Gastrocnemius medialis (tissue), 4 donors: ENCODE results near the gene C14orf132. TPM values are rescaled to one million over a fixed set of nuclear protein-coding genes. Genes with fewer than 3 reads are reported as not detected.

Experiments
- ATAC-seq, 2 donors: fragments of 150-250 bp; one replicate each; pipeline ENCODE4 v1.9.1; 2016
- DNase-seq, 2 donors: peaks; one replicate each; pipeline ENCODE4 v3.0.0-alpha.2; 2019
- H3K27ac ChIP-seq, 4 donors: fragments of 200-600 bp; sonication (generic); 1 replicate in 1 of 4; 2 replicates in 3 of 4; pipeline ENCODE4 v1.5.1; 2016 to 2018; ENCODE audit warnings: mild to moderate bottlenecking in 2 of 4, moderate library complexity in 1 of 4
- H3K27me3 ChIP-seq, 3 donors: fragments of 200-600 bp; sonication (generic) in 2 of 3; 1 replicate in 1 of 3; 2 replicates in 2 of 3; pipeline versions ENCODE4 v1.5.1 to v1.6.0; 2016 to 2019; ENCODE audit warnings: mild to moderate bottlenecking in 1 of 3, moderate library complexity in 1 of 3
- H3K36me3 ChIP-seq, 2 donors: fragments of 200-600 bp; sonication (generic) in 1 of 2; one replicate each; pipeline ENCODE4 v1.5.1; 2017 to 2018
- H3K4me1 ChIP-seq, 2 donors: fragments of 200-600 bp; sonication (generic) in 1 of 2; one replicate each; pipeline ENCODE4 v1.5.1; 2016 to 2017; ENCODE audit warnings: mild to moderate bottlenecking in 2 of 2
- H3K4me3 ChIP-seq, 4 donors: fragments of 200-600 bp; sonication (generic) in 3 of 4; 1 replicate in 1 of 4; 2 replicates in 3 of 4; pipeline ENCODE4 v1.5.1; 2016 to 2019; ENCODE audit warnings: mild to moderate bottlenecking in 2 of 4
- H3K9me3 ChIP-seq, 3 donors: fragments of 200-600 bp; sonication (generic) in 2 of 3; 1 replicate in 1 of 3; 2 replicates in 2 of 3; pipeline ENCODE4 v1.5.1; 2016 to 2019
- POLR2A ChIP-seq, 2 donors: fragments of 450-650 bp; IDR thresholded peaks; one replicate each; pipeline ENCODE4 v1.6.1; 2017; ENCODE audit warnings: antibody characterized with exemption in 2 of 2, mild to moderate bottlenecking in 2 of 2, moderate library complexity in 2 of 2
- in situ Hi-C, 4 donors: fragments of 200-750 bp; cut with MboI; loops; one replicate each; pipeline versions ENCODE4 v1.15.0 to v1.8.0; 2017; ENCODE audit warnings: low sequenced_read_pairs in 4 of 4
- intact Hi-C: fragments of 100-400 bp; cut with DNase I; formaldehyde crosslinking; loops from one replicate; pipeline ENCODE4 v1.15.1; 2023; ENCODE audit warnings: low total_unique reads
- total RNA-seq, 4 donors: library from RNA; depleted of rRNA; stranded (reverse); fragments of >200 nt; gene quantifications; one replicate each; pipeline versions ENCODE4 v1.1.0 to v1.2.3, GENCODE V29; 2016
- TF ChIP-seq, protein P1 (sequence below), 5 experiments: fragments of 450-650 bp in 3 of 5; fragments of 200-600 bp in 2 of 5; sonication (generic) in 2 of 5; IDR thresholded peaks in 4 of 5; conservative IDR thresholded peaks in 1 of 5; 1 replicate in 4 of 5; 2 replicates in 1 of 5; pipeline ENCODE4 v1.5.1; 2016 to 2019; ENCODE audit warnings: antibody characterized with exemption in 5 of 5, mild to moderate bottlenecking in 3 of 5, moderate library complexity in 3 of 5

The C14orf132 gene
- total RNA-seq, 4 donors from 2014 or later = 1.1 to 2.9 (median 1.5) TPM

DNA sequence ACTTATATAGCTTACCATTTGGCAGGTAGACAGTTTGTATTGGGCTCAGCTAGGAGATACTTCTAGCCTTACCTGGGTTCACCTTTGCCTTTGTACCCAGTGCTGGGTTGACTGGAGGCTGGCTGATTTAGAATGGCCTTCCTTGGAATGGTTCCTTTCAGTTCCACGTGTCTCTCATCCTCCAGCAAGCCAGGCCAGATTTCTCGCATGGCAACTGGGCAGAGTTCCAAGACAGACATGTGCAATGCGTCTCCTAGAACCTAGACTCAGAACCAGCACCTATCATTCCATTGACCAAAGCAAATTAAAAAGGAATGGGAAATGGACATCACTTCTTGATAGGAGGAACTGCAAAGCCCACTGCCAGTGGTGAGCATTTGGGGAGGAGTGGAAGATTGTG lies 86.4 kb downstream of the C14orf132 start:
- intact Hi-C loops (no loop called here), in situ Hi-C loops (no loop called here)
- ATAC-seq (no peak), DNase-seq (no peak)
- Histone ChIP-seq H3K36me3 (no peaks in the 10 kb centered on the region), H3K27ac (no peak overlapping the region), H3K27me3 (peaks cover 0 to 3% (median 0%) of the 10 kb centered on the region in 3 donors), H3K9me3 (no peaks in the 10 kb centered on the region), H3K4me3 (no peak overlapping the region), H3K4me1 (no peaks in the 10 kb centered on the region)
- TF ChIP-seq, protein P1, sequence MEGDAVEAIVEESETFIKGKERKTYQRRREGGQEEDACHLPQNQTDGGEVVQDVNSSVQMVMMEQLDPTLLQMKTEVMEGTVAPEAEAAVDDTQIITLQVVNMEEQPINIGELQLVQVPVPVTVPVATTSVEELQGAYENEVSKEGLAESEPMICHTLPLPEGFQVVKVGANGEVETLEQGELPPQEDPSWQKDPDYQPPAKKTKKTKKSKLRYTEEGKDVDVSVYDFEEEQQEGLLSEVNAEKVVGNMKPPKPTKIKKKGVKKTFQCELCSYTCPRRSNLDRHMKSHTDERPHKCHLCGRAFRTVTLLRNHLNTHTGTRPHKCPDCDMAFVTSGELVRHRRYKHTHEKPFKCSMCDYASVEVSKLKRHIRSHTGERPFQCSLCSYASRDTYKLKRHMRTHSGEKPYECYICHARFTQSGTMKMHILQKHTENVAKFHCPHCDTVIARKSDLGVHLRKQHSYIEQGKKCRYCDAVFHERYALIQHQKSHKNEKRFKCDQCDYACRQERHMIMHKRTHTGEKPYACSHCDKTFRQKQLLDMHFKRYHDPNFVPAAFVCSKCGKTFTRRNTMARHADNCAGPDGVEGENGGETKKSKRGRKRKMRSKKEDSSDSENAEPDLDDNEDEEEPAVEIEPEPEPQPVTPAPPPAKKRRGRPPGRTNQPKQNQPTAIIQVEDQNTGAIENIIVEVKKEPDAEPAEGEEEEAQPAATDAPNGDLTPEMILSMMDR (IDR thresholded peaks at IDR 0.05 in 4 of 5, conservative IDR thresholded peaks at IDR 0.05 in 1 of 5) = no peak
- TF ChIP-seq POLR2A (IDR thresholded peaks at IDR 0.05) = no peak

DNA sequence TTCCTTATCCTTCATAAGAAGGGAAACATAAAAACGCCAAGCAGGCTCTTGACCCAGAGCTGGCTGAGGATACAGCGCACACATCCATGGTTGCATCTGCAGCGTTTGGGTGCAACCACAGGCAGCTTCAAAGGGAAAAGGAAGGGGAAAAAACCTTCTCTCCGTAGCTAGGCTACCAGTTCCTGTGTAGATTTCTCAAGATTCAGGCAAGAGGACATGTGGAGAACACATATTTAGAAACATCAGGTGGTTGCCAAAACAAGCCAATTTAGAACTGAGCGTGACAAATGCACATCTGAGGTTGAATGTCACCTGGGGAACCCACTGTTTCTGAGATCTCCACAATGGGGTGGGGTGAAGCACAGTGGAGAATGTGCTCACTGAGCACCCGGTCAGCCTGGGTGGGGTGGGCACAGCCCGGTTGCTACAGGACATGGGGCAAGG lies 87.2 kb downstream of the C14orf132 start:
- no peak overlapping the region for H3K4me3 ChIP-seq
- TF ChIP-seq, protein P1 (IDR thresholded peaks at IDR 0.05 in 4 of 5, conservative IDR thresholded peaks at IDR 0.05 in 1 of 5) = no peak
- no peak for TF ChIP-seq POLR2A (IDR thresholded peaks at IDR 0.05)
- DNase-seq = no peak
- H3K36me3 ChIP-seq = no peaks in the 10 kb centered on the region
- no peaks in the 10 kb centered on the region for H3K9me3 ChIP-seq
- no peak overlapping the region for H3K27ac ChIP-seq
- H3K4me1 ChIP-seq = no peaks in the 10 kb centered on the region
- no peak for ATAC-seq
- H3K27me3 ChIP-seq = peaks cover 0 to 3% (median 0%) of the 10 kb centered on the region in 3 donors
- in situ Hi-C loops (no loop called here), intact Hi-C loops (no loop called here)

DNA sequence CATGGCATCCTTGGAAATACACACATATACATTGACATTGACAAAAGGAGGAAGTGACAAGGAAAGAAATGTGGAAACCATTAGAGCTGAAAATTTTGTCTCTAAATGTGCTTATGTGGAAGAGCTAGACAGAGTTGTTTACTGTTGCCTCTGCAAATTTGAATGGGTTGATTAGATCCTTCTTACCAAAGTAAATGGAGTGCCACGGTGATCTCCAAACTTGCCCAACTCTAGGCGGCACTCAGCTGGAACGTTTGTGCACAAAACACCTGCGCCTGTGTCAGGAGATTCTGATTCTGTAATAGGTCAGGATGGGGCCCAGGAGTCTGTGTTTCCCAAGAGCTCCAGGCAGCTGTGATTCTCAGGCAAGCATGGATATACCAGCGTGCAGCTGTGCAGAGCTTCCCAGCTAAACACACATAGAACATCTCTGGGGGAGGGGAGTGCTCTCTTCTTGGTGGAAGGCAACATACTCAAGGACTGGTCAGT lies 87.7 kb downstream of the C14orf132 start:
- ATAC-seq = no peak
- intact Hi-C loops = no loop called here
- H3K9me3 ChIP-seq = no peaks in the 10 kb centered on the region
- peaks cover 0 to 3% (median 0%) of the 10 kb centered on the region in 3 donors for H3K27me3 ChIP-seq
- no peak for DNase-seq
- in situ Hi-C loops = no loop called here
- H3K4me3 ChIP-seq = no peak overlapping the region
- TF ChIP-seq, protein P1 (IDR thresholded peaks at IDR 0.05 in 4 of 5, conservative IDR thresholded peaks at IDR 0.05 in 1 of 5) = no peak
- no peak for TF ChIP-seq POLR2A (IDR thresholded peaks at IDR 0.05)
- H3K36me3 ChIP-seq = no peaks in the 10 kb centered on the region
- H3K27ac ChIP-seq = no peak overlapping the region
- H3K4me1 ChIP-seq = no peaks in the 10 kb centered on the region

DNA sequence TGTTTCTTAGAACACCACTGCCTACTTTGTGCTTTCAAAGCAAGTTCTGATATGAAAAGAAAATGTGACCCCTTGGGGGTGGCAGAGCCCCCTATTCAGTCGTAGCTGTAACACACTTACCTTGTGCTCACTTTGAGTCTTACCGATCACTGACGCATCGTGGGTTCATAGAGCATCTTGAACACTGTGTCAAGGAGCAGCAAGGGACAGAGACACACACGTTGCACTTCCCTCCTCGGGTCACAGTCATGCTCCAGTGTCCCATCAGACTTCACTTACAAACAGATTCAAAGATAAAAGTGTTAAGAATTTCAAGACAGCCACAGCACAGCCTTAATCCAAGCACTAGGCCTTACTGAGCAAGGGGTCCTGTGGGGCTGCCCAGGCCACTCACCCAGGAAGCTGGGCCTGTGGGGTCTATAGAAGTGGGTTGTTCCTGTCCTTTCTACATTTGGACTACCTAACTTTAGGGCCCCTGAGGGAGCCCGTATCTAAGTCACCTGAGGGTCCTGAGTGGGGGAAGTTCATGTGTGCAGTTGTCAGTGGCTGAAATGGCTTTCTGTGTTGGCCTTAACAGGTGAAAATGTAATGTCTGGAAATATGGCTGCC lies 90.1 kb downstream of the C14orf132 start:
- ATAC-seq (no peak), DNase-seq (no peak)
- intact Hi-C loops = no loop called here
- no peak overlapping the region for H3K4me3 ChIP-seq
- peaks cover 0 to 3% (median 0%) of the 10 kb centered on the region in 3 donors for H3K27me3 ChIP-seq
- H3K9me3 ChIP-seq = no peaks in the 10 kb centered on the region
- in situ Hi-C loops = no loop called here
- H3K27ac ChIP-seq = no peak overlapping the region
- H3K36me3 ChIP-seq = no peaks in the 10 kb centered on the region
- no peaks in the 10 kb centered on the region for H3K4me1 ChIP-seq
- no peak for TF ChIP-seq POLR2A (IDR thresholded peaks at IDR 0.05)
- TF ChIP-seq, protein P1 (IDR thresholded peaks at IDR 0.05 in 4 of 5, conservative IDR thresholded peaks at IDR 0.05 in 1 of 5) = no peak
